WTC11 (cell line): ENCODE data around the gene SIGLEC5. TPM values are rescaled to one million over a fixed set of nuclear protein-coding genes. Genes with fewer than 3 reads are reported as not detected.

Experiments used
- ATAC-seq: fragments of 200-7000 bp; cut with Tn5 transposase; 2 replicates; pipeline ENCODE4 v1.10.0; 2021; ENCODE audit warnings: mild to moderate bottlenecking, moderate library complexity
- CTCF ChIA-PET: fragments of 300-600 bp; sonication (Branson Sonifier 250); formaldehyde crosslinking; loops from one replicate; lab custom pipeline; 2021; ENCODE audit warnings: antibody characterized with exemption; lab: Charles Lee
- POLR2A ChIA-PET: fragments of 350-600 bp; sonication (Branson Sonifier 250); formaldehyde crosslinking; loops from one replicate; lab custom pipeline; 2021; ENCODE audit warnings: antibody characterized with exemption; lab: Charles Lee
- DNase-seq: peaks from one replicate; pipeline ENCODE4 v3.0.0; 2021; ENCODE audit warnings: low spot score
- H3K27ac Mint-ChIP-seq: 2 replicates; pipeline ENCODE4 v1.8.0; 2021; ENCODE audit warnings: mixed read lengths
- H3K27me3 Mint-ChIP-seq: 2 replicates; pipeline ENCODE4 v1.8.0; 2021; ENCODE audit warnings: low read depth, mild to moderate bottlenecking, moderate library complexity, mixed read lengths
- H3K36me3 Mint-ChIP-seq: 2 replicates; pipeline ENCODE4 v1.8.0; 2021; ENCODE audit warnings: mixed read lengths
- H3K4me1 Mint-ChIP-seq: 2 replicates; pipeline ENCODE4 v1.8.0; 2022; ENCODE audit warnings: mixed read lengths
- H3K4me3 Mint-ChIP-seq: 2 replicates; pipeline ENCODE4 v1.8.0; 2021; ENCODE audit warnings: mild to moderate bottlenecking, moderate library complexity, mixed read lengths
- H3K9me3 Mint-ChIP-seq: 2 replicates; pipeline ENCODE4 v1.8.0; 2021; ENCODE audit warnings: mixed read lengths
- CBFB ChIP-seq: sonication (generic); formaldehyde crosslinking; IDR thresholded peaks from 2 replicates; pipeline ENCODE4 v1.8.1; 2022; ENCODE audit warnings: mild to moderate bottlenecking, low read depth, missing genetic modification reagents
- NFYB ChIP-seq: sonication (generic); formaldehyde crosslinking; conservative IDR thresholded peaks from 2 replicates; pipeline ENCODE4 v1.8.0; 2022; ENCODE audit warnings: low read depth, missing genetic modification reagents
- OVOL2 ChIP-seq: fragments of 250-450 bp; sonication (Bioruptor Pico); IDR thresholded peaks from 2 replicates; pipeline ENCODE4 v1.9.0; 2021; ENCODE audit warnings: mild to moderate bottlenecking, borderline replicate concordance
- RORB ChIP-seq: fragments of 250-450 bp; sonication (Bioruptor Pico); IDR thresholded peaks from 2 replicates; pipeline ENCODE4 v1.9.0; 2021; ENCODE audit warnings: mild to moderate bottlenecking
- SMAD3 ChIP-seq: sonication (generic); formaldehyde crosslinking; IDR thresholded peaks from 2 replicates; pipeline ENCODE4 v1.8.0; 2022; ENCODE audit warnings: missing genetic modification reagents, mild to moderate bottlenecking, borderline replicate concordance
- TCF7 ChIP-seq: sonication (generic); formaldehyde crosslinking; IDR thresholded peaks from 2 replicates; pipeline ENCODE4 v1.8.0; 2022; ENCODE audit warnings: mild to moderate bottlenecking, low read depth, missing genetic modification reagents, moderate library complexity
- TEAD1 ChIP-seq: sonication (generic); formaldehyde crosslinking; IDR thresholded peaks from 2 replicates; pipeline ENCODE4 v1.8.0; 2022; ENCODE audit warnings: mild to moderate bottlenecking, missing genetic modification reagents
- ZNF317 ChIP-seq: sonication (generic); formaldehyde crosslinking; IDR thresholded peaks from 2 replicates; pipeline ENCODE4 v1.8.1; 2023; ENCODE audit warnings: low read depth, mild to moderate bottlenecking, moderate library complexity, missing genetic modification reagents, borderline replicate concordance
- total RNA-seq: library from RNA; stranded (reverse); gene quantifications from 3 replicates; pipeline ENCODE4 v1.2.3, GENCODE V29; 2021
- TF ChIP-seq, protein P1 (sequence below): fragments of 250-450 bp; sonication (Bioruptor Pico); IDR thresholded peaks from 2 replicates; pipeline ENCODE4 v1.9.0; 2021; ENCODE audit warnings: mild to moderate bottlenecking, borderline replicate concordance
- TF ChIP-seq, protein P2 (sequence below): sonication (generic); formaldehyde crosslinking; IDR thresholded peaks from 2 replicates; pipeline ENCODE4 v1.8.0; 2023; ENCODE audit warnings: missing genetic modification reagents
- TF ChIP-seq, protein P3 (sequence below): sonication (generic); formaldehyde crosslinking; IDR thresholded peaks from 2 replicates; pipeline ENCODE4 v1.8.1; 2022; ENCODE audit warnings: mild to moderate bottlenecking, missing genetic modification reagents, moderate library complexity, borderline replicate concordance
- TF ChIP-seq, protein P4 (sequence below): sonication (generic); formaldehyde crosslinking; conservative IDR thresholded peaks from 2 replicates; pipeline ENCODE4 v1.8.1; 2022; ENCODE audit warnings: mild to moderate bottlenecking, missing genetic modification reagents
- TF ChIP-seq, protein P5 (sequence below): fragments of 200-600 bp; IDR thresholded peaks from 2 replicates; pipeline ENCODE4 v1.8.0; 2022; ENCODE audit warnings: antibody characterized with exemption

SIGLEC5 gene
- total RNA-seq, 1 experiment from 2014 or later: 0.15 TPM

DNA sequence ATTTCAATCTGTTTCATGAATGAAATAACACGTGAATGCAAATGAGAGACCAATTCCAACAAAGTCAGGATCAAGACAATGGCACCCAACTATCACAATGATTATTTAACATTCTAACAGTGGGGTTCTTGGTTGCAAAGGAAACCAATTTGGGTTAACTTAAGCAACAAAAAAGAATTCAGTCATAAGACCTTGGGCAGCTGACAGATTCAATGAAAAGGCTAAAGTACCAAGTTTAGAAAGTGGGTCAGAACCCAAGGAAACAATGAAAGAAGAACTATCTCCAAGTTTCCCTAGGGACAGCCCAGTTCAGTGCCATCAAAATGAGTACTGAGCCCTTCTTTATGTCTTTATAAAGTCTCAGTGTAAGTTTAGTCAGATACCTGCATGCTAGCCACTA is 33.9 kb upstream of the SIGLEC5 start (continued):
- TF ChIP-seq, protein P1, sequence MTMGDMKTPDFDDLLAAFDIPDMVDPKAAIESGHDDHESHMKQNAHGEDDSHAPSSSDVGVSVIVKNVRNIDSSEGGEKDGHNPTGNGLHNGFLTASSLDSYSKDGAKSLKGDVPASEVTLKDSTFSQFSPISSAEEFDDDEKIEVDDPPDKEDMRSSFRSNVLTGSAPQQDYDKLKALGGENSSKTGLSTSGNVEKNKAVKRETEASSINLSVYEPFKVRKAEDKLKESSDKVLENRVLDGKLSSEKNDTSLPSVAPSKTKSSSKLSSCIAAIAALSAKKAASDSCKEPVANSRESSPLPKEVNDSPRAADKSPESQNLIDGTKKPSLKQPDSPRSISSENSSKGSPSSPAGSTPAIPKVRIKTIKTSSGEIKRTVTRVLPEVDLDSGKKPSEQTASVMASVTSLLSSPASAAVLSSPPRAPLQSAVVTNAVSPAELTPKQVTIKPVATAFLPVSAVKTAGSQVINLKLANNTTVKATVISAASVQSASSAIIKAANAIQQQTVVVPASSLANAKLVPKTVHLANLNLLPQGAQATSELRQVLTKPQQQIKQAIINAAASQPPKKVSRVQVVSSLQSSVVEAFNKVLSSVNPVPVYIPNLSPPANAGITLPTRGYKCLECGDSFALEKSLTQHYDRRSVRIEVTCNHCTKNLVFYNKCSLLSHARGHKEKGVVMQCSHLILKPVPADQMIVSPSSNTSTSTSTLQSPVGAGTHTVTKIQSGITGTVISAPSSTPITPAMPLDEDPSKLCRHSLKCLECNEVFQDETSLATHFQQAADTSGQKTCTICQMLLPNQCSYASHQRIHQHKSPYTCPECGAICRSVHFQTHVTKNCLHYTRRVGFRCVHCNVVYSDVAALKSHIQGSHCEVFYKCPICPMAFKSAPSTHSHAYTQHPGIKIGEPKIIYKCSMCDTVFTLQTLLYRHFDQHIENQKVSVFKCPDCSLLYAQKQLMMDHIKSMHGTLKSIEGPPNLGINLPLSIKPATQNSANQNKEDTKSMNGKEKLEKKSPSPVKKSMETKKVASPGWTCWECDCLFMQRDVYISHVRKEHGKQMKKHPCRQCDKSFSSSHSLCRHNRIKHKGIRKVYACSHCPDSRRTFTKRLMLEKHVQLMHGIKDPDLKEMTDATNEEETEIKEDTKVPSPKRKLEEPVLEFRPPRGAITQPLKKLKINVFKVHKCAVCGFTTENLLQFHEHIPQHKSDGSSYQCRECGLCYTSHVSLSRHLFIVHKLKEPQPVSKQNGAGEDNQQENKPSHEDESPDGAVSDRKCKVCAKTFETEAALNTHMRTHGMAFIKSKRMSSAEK (CRISPR knock-in tag): no peak
- no peak for TF ChIP-seq TEAD1
- TF ChIP-seq SMAD3 (CRISPR knock-in tag): no peak

DNA sequence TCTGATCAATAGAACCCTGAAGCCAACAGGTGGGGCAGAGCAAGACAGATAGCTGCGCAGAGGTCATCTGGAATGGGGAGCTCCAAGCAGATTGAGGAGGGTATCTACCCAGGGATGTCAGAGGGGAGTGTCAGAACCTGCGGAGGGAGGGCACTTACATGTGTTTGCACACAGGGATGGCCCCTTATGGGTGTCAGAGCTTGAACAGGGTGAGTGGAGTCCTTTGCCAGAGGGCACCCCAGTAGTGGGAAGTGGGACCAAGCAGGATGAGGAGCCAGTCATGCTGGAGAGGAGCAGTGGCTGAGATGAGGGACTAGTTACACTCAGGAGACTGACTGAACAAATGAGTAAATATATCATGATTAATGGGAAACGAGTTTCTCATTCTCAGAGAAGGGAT is 33.4 kb upstream of the SIGLEC5 start:
- H3K27ac Mint-ChIP-seq: no peak overlapping the region
- peaks cover 3% of the 10 kb centered on the region; the same call in 1 of the 2 replicates for H3K9me3 Mint-ChIP-seq
- DNase-seq (no peak), ATAC-seq (no peak)
- POLR2A ChIA-PET: no interaction called here
- TF ChIP-seq, protein P2, sequence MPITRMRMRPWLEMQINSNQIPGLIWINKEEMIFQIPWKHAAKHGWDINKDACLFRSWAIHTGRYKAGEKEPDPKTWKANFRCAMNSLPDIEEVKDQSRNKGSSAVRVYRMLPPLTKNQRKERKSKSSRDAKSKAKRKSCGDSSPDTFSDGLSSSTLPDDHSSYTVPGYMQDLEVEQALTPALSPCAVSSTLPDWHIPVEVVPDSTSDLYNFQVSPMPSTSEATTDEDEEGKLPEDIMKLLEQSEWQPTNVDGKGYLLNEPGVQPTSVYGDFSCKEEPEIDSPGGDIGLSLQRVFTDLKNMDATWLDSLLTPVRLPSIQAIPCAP: no peak
- TF ChIP-seq, protein P3, sequence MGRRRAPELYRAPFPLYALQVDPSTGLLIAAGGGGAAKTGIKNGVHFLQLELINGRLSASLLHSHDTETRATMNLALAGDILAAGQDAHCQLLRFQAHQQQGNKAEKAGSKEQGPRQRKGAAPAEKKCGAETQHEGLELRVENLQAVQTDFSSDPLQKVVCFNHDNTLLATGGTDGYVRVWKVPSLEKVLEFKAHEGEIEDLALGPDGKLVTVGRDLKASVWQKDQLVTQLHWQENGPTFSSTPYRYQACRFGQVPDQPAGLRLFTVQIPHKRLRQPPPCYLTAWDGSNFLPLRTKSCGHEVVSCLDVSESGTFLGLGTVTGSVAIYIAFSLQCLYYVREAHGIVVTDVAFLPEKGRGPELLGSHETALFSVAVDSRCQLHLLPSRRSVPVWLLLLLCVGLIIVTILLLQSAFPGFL (CRISPR knock-in tag): no peak
- no peak for TF ChIP-seq NFYB
- TF ChIP-seq, protein P4, sequence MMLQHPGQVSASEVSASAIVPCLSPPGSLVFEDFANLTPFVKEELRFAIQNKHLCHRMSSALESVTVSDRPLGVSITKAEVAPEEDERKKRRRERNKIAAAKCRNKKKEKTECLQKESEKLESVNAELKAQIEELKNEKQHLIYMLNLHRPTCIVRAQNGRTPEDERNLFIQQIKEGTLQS: no peak
- TF ChIP-seq TCF7 (CRISPR knock-in tag): no peak
- TF ChIP-seq RORB (CRISPR knock-in tag): no peak
- TF ChIP-seq, all 79 proteins: peak for 0
- no peaks in the 10 kb centered on the region for H3K4me1 Mint-ChIP-seq
- H3K27me3 Mint-ChIP-seq: peaks cover 11% of the 10 kb centered on the region
- H3K4me3 Mint-ChIP-seq: no peak overlapping the region
- CTCF ChIA-PET: no interaction called here
- H3K36me3 Mint-ChIP-seq: no peaks in the 10 kb centered on the region

DNA sequence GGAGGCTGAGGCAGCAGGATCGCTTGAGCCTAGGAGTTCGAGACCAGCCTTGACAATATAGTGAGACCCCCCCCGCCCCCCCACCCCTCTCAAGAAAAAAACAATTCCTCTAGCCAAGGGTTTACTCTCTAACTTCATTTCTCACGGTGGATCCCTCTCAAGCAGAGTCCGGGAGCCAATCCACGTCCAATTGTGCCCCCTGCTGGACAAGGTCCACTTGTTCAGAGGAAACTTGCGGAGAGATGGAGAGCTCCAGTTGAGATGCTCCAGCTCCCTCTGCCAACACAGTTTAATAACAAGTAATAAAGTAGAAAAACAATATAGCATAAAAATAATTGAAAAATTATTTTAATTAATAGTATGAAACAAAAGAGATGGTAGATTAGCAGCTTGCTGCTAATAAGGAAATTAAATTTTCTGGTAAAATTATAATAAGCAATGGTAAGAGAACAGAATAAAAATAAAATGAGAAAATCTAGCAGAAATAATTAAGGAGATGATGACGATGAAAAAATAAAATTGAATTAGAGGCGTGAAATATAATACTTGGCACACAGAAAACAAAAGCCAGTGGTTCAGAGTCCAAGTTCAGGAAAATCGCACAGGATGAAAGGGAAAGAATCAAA is 30.9 kb upstream of the SIGLEC5 start:
- no peak overlapping the region for H3K4me3 Mint-ChIP-seq
- H3K9me3 Mint-ChIP-seq: peaks cover 3% of the 10 kb centered on the region; the same call in 1 of the 2 replicates
- TF ChIP-seq, protein P5, sequence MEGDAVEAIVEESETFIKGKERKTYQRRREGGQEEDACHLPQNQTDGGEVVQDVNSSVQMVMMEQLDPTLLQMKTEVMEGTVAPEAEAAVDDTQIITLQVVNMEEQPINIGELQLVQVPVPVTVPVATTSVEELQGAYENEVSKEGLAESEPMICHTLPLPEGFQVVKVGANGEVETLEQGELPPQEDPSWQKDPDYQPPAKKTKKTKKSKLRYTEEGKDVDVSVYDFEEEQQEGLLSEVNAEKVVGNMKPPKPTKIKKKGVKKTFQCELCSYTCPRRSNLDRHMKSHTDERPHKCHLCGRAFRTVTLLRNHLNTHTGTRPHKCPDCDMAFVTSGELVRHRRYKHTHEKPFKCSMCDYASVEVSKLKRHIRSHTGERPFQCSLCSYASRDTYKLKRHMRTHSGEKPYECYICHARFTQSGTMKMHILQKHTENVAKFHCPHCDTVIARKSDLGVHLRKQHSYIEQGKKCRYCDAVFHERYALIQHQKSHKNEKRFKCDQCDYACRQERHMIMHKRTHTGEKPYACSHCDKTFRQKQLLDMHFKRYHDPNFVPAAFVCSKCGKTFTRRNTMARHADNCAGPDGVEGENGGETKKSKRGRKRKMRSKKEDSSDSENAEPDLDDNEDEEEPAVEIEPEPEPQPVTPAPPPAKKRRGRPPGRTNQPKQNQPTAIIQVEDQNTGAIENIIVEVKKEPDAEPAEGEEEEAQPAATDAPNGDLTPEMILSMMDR: peak; percentile 46
- no peak for TF ChIP-seq CBFB (CRISPR knock-in tag)
- no peak overlapping the region for H3K27ac Mint-ChIP-seq
- H3K36me3 Mint-ChIP-seq: no peaks in the 10 kb centered on the region
- peak; percentile 72 for ATAC-seq
- H3K27me3 Mint-ChIP-seq: peaks cover 26% of the 10 kb centered on the region
- CTCF ChIA-PET: interaction anchor here (0.5 to 3.1 kb wide), 80 partner anchors 8 to 523 kb away, joined by 3 to 49 read pairs (median 4); partner anchors contain the start of genes ETFB, VSIG10L and ZNF175
- peaks cover 6% of the 10 kb centered on the region for H3K4me1 Mint-ChIP-seq
- POLR2A ChIA-PET: no interaction called here
- DNase-seq: peak; percentile 88

DNA sequence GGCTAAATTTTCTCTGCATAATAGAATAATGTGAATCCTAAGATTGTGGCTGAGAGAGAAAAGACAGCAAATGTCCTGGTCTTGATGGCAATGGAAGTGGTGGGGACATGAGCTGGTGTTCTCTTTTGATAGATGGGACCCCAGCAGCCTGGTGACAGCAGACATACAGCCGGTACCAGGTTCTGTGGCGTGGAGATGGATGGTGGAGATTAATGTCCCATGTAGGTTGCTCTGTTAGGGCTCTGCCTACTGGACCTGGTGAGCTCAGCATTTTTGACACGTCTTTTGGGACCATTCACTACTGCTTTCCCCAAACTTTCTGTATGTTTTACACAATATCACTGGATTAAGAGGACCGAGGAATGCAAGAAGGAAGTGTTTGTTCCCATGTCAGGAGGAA is 24.6 kb upstream of the SIGLEC5 start:
- CTCF ChIA-PET: interaction anchor here (0.5 to 2.0 kb wide), 17 partner anchors 27 to 560 kb away, joined by 3 to 10 read pairs (median 4); no protein-coding TSS in a partner anchor
- Mint-ChIP-seq H3K4me1 (peaks cover 6% of the 10 kb centered on the region), H3K4me3 (no peak overlapping the region), H3K9me3 (peaks cover 23% of the 10 kb centered on the region), H3K27ac (no peak overlapping the region), H3K36me3 (peaks cover 6% of the 10 kb centered on the region), H3K27me3 (peaks cover 53% of the 10 kb centered on the region)
- peak; percentile 34 for DNase-seq
- TF ChIP-seq ZNF317 (CRISPR knock-in tag): peak; percentile 99
- no peak for TF ChIP-seq OVOL2 (CRISPR knock-in tag)
- POLR2A ChIA-PET: no interaction called here
- ATAC-seq: peak; percentile 69
